AG09309 (cell line): ENCODE data around the gene ALOX12.
A peak's percentile ranks its signal among the peaks of the same experiment; 100 is the strongest.

Experiments
- DNase-seq: peaks from one replicate; pipeline ENCODE4 v3.0.0-alpha.2; 2010; ENCODE audit warnings: low read depth
- H3K4me3 ChIP-seq: 2 replicates; pipeline ENCODE4 v1.5.1; 2011; ENCODE audit warnings: mild to moderate bottlenecking, low read depth, low read length, moderate library complexity; ENCODE audit not compliant: control insufficient read depth
- CTCF ChIP-seq: IDR thresholded peaks from 2 replicates; pipeline ENCODE4 v1.5.1; 2011; ENCODE audit warnings: mild to moderate bottlenecking, low read depth, low read length, inconsistent platforms; ENCODE audit not compliant: insufficient read depth, control insufficient read depth; ENCODE audit errors: missing control alignments

Gene ALOX12

GRCh38 chr17:7021993-7022778 lies 26.3 kb downstream of the ALOX12 start:
- peak; percentile 89 for TF ChIP-seq CTCF
- no peak for DNase-seq
- H3K4me3 ChIP-seq, result peak overlapping the region; percentile 25

GRCh38 chr17:7022781-7023571 lies 27.1 kb downstream of the ALOX12 start, which contains the start of gene BCL6B:
BCL6B (plus strand) TSS chr17:7023050; CDS start chr17:7023672, 622 bp downstream.
- peak within 1 kb of the TSS; percentile 25 for H3K4me3 ChIP-seq
- no peak for TF ChIP-seq CTCF
- DNase-seq, result no peak

GRCh38 chr17:7023576-7024401 lies 27.9 kb downstream of the ALOX12 start:
- H3K4me3 ChIP-seq, result no peak overlapping the region; the same call in 1 of the 2 replicates
- DNase-seq, result no peak
- no peak for TF ChIP-seq CTCF

- TF ChIP-seq CTCF, result no peak
- DNase-seq, result no peak
- no peak overlapping the region for H3K4me3 ChIP-seq
These were observed 28.5 kb downstream of the ALOX12 start for GRCh38 chr17:7024402-7024785.

- no peak for TF ChIP-seq CTCF
- DNase-seq, result no peak
- no peak overlapping the region for H3K4me3 ChIP-seq
These were observed 29.4 kb downstream of the ALOX12 start for GRCh38 chr17:7025245-7025644.

GRCh38 chr17:7026471-7027115 lies 30.7 kb downstream of the ALOX12 start:
- H3K4me3 ChIP-seq, result no peak overlapping the region
- TF ChIP-seq CTCF, result no peak
- DNase-seq, result no peak
